ENCODE data around the gene PSEN2. TPM values are rescaled to one million over a fixed set of nuclear protein-coding genes. Genes with fewer than 3 reads are reported as not detected.

The PSEN2 gene
- total RNA-seq, 1 experiment from 2014 or later = 24.2 TPM

DNA sequence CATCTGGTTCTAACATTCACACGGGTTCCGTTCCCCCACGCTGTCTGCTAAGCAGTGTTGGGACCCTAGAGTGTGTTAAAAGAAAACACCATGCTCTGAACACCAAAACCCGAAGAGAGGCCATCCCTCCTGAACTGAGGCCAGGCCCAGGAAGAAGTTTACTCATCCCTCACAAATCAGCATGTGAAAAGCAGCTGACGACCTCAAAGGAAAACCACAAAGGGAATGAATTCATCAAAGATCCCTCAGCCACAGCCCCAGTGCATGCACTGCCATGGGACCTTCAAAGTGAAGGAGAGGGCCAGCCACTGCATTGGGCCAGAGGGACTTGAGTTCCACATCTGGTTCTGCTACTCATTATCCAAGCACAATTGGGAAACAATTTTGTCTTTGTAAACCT lies 7.0 kb upstream of the PSEN2 start:
- Mint-ChIP-seq H3K36me3 (ENCODE audit: insufficient read depth, unreplicated experiment) (no peaks in the 10 kb centered on the region), H3K4me1 (ENCODE audit: low read depth, unreplicated experiment) (no peaks in the 10 kb centered on the region), H3K27ac (ENCODE audit: unreplicated experiment) (no peak overlapping the region), H3K4me3 (ENCODE audit: low read depth, unreplicated experiment) (no peak overlapping the region), H3K27me3 (ENCODE audit: unreplicated experiment) (peaks cover 9% of the 10 kb centered on the region), H3K9me3 (ENCODE audit: low read depth, unreplicated experiment) (peaks cover 3% of the 10 kb centered on the region)
- no TSS peak for BruUV-seq (replicated peaks)
- CTCF ChIA-PET = interaction anchor here (0.6 kb wide), 1 partner anchor 159 kb away, joined by 3 read pairs; no protein-coding TSS in a partner anchor
- TF ChIP-seq, protein P1, sequence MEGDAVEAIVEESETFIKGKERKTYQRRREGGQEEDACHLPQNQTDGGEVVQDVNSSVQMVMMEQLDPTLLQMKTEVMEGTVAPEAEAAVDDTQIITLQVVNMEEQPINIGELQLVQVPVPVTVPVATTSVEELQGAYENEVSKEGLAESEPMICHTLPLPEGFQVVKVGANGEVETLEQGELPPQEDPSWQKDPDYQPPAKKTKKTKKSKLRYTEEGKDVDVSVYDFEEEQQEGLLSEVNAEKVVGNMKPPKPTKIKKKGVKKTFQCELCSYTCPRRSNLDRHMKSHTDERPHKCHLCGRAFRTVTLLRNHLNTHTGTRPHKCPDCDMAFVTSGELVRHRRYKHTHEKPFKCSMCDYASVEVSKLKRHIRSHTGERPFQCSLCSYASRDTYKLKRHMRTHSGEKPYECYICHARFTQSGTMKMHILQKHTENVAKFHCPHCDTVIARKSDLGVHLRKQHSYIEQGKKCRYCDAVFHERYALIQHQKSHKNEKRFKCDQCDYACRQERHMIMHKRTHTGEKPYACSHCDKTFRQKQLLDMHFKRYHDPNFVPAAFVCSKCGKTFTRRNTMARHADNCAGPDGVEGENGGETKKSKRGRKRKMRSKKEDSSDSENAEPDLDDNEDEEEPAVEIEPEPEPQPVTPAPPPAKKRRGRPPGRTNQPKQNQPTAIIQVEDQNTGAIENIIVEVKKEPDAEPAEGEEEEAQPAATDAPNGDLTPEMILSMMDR (IDR thresholded peaks at IDR 0.05; ENCODE audit: unreplicated experiment) = no peak
- intact Hi-C loops (cut with micrococcal nuclease; ENCODE audit: unreplicated experiment) = no loop called here
- no peak for DNase-seq

DNA sequence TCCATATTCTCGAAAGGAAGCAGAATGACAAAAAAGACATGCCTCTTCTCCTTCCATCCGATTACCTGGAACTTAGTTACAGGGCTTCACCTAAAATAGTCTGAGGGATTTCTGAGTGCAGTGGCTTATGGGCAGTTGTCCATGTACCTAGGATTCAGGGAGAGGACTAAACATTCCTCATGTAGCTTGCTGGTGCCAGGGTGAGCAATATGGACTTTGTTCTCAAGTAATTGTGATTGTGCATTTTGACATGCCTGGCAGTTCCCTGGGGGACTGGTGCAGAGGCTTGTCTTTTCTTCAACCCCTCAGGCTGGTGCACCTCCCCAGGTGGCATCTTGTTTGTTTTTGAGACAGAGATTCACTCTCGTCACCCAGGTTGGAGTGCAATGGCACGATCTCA lies 6.1 kb upstream of the PSEN2 start:
- intact Hi-C loops (cut with micrococcal nuclease; ENCODE audit: unreplicated experiment) = no loop called here
- DNase-seq = no peak
- BruUV-seq (replicated peaks) = no TSS peak

DNA sequence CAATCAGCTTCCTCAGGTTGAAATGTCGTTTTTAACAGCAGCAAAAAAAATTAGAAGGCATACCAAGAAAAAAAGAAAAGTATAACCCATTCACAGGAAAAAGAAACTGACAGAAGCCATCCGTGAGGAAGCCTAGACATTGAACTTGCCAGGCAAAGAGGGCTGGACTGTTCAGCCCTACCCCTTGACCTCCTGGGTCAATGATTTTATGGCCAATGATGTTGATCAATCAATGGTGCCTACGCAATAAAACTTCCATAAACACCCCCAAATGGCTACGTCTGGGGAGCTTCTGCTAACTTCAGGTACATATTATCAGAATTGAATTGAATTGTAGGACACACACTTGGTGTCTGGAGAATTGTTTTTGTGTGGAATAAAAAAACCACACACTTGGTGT lies 4.8 kb upstream of the PSEN2 start:
- no peak overlapping the region for H3K4me3 Mint-ChIP-seq (ENCODE audit: low read depth, unreplicated experiment)
- H3K27me3 Mint-ChIP-seq (ENCODE audit: unreplicated experiment) = peaks cover 9% of the 10 kb centered on the region
- H3K4me1 Mint-ChIP-seq (ENCODE audit: low read depth, unreplicated experiment) = peaks cover 10% of the 10 kb centered on the region
- TF ChIP-seq, protein P1 (IDR thresholded peaks at IDR 0.05; ENCODE audit: unreplicated experiment) = no peak
- no peak for DNase-seq
- BruUV-seq (replicated peaks) = no TSS peak
- peaks cover 3% of the 10 kb centered on the region for H3K9me3 Mint-ChIP-seq (ENCODE audit: low read depth, unreplicated experiment)
- CTCF ChIA-PET = interaction anchor here (0.6 kb wide), 1 partner anchor 158 kb away, joined by 3 read pairs; no protein-coding TSS in a partner anchor
- no peak overlapping the region for H3K27ac Mint-ChIP-seq (ENCODE audit: unreplicated experiment)
- intact Hi-C loops (cut with micrococcal nuclease; ENCODE audit: unreplicated experiment) = no loop called here
- peaks cover 8% of the 10 kb centered on the region for H3K36me3 Mint-ChIP-seq (ENCODE audit: insufficient read depth, unreplicated experiment)

More for the DNA sequence above, 6.1 kb upstream of the PSEN2 start:
- CTCF ChIA-PET = no interaction called here
- Mint-ChIP-seq H3K9me3 (ENCODE audit: low read depth, unreplicated experiment) (peaks cover 3% of the 10 kb centered on the region), H3K27me3 (ENCODE audit: unreplicated experiment) (peaks cover 9% of the 10 kb centered on the region), H3K36me3 (ENCODE audit: insufficient read depth, unreplicated experiment) (no peaks in the 10 kb centered on the region), H3K4me3 (ENCODE audit: low read depth, unreplicated experiment) (no peak overlapping the region), H3K4me1 (ENCODE audit: low read depth, unreplicated experiment) (no peaks in the 10 kb centered on the region), H3K27ac (ENCODE audit: unreplicated experiment) (no peak overlapping the region)
- TF ChIP-seq, protein P1 (IDR thresholded peaks at IDR 0.05; ENCODE audit: unreplicated experiment) = no peak

DNA sequence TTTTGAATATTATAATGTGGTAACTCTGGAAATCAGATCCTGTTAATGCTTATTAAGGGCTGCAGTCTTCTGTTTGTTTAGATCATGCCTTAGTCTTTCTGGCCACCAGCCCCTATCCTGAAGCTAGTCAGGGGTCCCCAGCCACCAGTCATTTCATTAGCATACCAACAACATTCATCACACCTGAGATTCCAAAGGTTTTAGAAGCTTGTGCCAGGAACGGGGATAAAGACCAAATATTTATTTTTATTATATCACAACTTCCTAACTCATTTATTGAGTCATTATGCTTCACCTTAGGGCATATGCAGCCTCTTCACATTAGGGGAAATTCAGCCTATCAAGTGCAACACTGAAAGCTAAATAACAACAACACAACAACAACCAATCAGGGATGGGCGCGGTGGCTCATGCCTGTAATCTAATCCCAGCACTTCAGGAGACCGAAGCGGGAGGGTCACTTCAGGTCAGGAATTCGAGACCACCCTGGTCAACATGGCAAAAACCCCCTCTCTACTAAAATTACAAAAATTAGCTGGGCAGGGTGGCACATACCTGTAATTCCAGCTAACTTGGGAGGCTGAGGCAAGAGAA lies 2.9 kb upstream of the PSEN2 start:
- CTCF ChIA-PET = interaction anchor here (0.6 to 0.8 kb wide), 2 partner anchors 165 to 361 kb away, joined by 4 to 5 read pairs; no protein-coding TSS in a partner anchor
- H3K36me3 Mint-ChIP-seq (ENCODE audit: insufficient read depth, unreplicated experiment) = peaks cover 18% of the 10 kb centered on the region
- no peaks in the 10 kb centered on the region for H3K27me3 Mint-ChIP-seq (ENCODE audit: unreplicated experiment)
- no TSS peak for BruUV-seq (replicated peaks)
- H3K27ac Mint-ChIP-seq (ENCODE audit: unreplicated experiment) = no peak overlapping the region
- DNase-seq = no peak
- H3K4me3 Mint-ChIP-seq (ENCODE audit: low read depth, unreplicated experiment) = no peak overlapping the region
- peaks cover 23% of the 10 kb centered on the region for H3K4me1 Mint-ChIP-seq (ENCODE audit: low read depth, unreplicated experiment)
- TF ChIP-seq, protein P1 (IDR thresholded peaks at IDR 0.05; ENCODE audit: unreplicated experiment) = no peak
- H3K9me3 Mint-ChIP-seq (ENCODE audit: low read depth, unreplicated experiment) = peaks cover 3% of the 10 kb centered on the region
- intact Hi-C loops (cut with micrococcal nuclease; ENCODE audit: unreplicated experiment) = no loop called here

Measured in Calu3 (cell line).